ENCODE data around the gene IMPG2.
"Not testable (repeated sequence)": the region's sequence is repeated elsewhere in the genome, so short reads cannot be mapped to it uniquely, and the experiment has no call there.

IMPG2 gene

DNA sequence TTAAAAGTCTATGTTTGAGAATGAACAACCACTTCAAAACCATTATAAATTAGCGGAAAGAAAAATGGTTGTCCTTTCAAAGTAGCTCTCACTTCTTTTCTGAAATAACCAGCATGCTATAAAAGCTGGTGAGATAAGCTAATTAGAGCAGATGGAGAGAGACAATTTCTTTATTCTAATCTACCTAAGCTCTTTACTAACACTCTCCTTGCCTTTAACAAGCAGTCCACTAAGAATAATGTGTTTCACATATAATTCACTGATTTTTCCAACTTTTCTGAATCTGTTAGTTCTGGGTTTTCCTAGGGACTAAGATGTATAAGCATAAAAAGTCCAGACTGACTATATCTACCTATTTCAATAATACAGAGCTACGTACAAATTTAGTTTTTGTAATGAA is at the start of gene IMPG2:
IMPG2 (minus strand) TSS at position 101 of the 400 bp plus-strand sequence. CDS start 203 bp downstream, outside the sequence.
- DNase-seq: no peak

- no peak for DNase-seq
Observed at GRCh38 chr3:101362406-101362805, 42.0 kb upstream of the IMPG2 start.

GRCh38 chr3:101351829-101352228 is 31.5 kb upstream of the IMPG2 start:
- no peak for DNase-seq

- no peak for DNase-seq
Observed at GRCh38 chr3:101340591-101340990, 20.2 kb upstream of the IMPG2 start.

- DNase-seq: no peak
Observed at GRCh38 chr3:101333883-101334282, 13.5 kb upstream of the IMPG2 start.

- no peak for DNase-seq
Observed at GRCh38 chr3:101329016-101329673, 8.8 kb upstream of the IMPG2 start.

GRCh38 chr3:101325393-101326134 is 5.2 kb upstream of the IMPG2 start:
- no peak for DNase-seq

- DNase-seq: no peak
Observed at GRCh38 chr3:101319531-101319930, 844 bp downstream of the IMPG2 start.

GRCh38 chr3:101312545-101312944 is 7.8 kb downstream of the IMPG2 start:
- no peak for DNase-seq

DNA sequence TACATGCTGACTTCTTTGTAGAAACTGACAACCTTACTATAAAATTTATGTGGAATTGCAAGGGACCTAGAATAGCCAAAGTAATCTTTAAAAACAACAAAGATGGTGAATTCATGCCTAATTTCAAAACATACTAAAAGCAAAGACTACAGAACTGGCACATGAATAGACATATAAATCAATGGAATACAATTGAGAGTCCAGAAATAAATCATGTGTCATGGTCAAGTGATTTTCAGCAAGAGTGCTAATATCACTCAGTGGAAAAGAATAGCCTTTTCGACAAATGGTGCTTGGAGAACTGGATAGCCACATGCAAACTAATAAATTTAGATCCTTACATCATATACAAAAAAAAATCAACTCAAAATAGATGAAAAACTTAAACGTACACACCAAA is 8.7 kb downstream of the IMPG2 start:
- no peak for DNase-seq

DNA sequence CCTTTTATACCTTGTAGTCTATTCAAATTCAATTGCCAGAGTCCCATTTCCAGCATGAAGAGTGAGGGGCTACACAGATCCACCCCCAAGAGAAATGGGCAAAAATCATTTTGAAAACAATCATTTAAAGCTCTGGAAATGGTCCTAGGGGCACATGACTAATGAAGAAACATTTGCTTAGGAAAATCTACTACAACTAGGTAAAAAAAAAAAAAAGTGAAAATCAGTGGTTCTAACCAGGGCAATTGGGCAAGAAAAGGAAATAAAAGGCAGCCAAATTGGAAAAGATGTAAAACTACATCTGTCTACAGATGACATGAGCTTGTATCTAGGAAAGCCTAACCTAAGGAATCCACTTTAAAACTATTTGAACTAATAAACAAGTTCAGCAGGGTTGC is 9.4 kb downstream of the IMPG2 start:
- no peak for DNase-seq

DNA sequence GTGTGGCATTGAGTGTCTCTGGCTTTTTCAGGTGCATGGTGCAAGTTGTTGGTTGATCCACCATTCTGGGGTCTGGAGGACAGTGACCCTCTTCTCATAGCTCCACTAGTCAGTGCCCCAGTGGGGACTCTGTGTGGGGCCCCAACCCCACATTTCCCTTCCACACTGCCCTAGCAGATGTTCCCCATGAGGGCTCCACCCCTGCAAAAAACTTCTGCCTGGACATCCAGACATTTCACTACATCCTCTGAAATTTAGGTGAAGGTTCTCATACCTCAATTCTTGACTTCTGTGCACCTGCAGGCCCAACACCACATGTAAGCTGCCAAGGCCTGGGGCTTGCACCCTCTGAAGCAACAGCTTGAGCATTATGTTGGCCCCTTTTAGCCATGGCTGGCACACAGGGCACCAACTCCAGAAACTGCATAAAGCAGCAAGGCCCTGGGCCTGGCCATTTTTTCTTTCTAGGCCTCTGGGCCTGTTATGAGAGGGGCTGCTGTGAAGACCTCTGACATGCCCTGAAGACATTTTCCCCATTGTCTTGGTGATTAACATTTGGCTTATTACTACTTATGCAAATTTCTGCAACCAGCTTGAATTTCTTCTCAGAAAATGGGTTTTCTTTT is 12.1 kb downstream of the IMPG2 start:
- not testable (repeated sequence) for DNase-seq

DNA sequence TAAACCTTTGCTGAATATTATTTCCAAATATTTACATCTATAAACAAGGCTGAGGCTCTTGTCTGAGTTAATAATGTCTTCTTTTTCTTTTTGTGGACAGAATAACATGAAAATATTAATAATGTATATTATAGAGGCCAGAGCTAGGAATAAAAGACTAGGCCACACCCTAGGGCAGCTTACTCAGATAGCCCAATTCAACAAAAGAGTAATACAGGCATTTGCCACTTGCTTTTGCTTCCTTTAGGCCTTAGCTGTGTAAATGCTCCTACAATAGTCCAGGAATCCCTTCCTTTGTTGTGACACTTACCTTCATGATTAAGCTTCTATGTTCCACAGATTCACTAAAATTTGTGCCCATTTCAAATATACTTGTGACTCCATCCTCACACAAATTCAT is 16.5 kb downstream of the IMPG2 start:
- no peak for DNase-seq

- DNase-seq: no peak
Observed at GRCh38 chr3:101303089-101303731, 17.2 kb downstream of the IMPG2 start.

- no peak for DNase-seq
Observed at GRCh38 chr3:101300073-101300472, 20.3 kb downstream of the IMPG2 start.

DNA sequence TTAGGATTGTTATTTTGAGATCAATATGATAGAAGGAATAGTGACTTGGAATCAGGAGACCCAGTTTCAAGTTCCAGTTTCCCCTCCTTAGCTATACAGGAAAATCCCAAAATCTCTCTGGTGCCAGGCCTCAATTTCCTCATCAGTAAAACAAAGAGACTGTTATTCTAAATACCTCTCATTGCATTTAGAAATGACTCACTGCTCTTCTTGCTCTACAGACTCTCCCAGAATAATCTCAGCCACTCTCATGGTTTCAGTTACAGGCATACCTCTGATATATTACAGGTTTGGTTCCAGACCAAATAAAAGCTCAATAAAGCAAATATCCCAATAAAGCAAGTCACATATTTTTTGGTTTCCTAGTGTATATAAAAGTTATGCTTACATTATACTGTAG is 28.3 kb downstream of the IMPG2 start:
- no peak for DNase-seq

GRCh38 chr3:101288294-101288693 is 32.1 kb downstream of the IMPG2 start:
- no peak for DNase-seq

DNA sequence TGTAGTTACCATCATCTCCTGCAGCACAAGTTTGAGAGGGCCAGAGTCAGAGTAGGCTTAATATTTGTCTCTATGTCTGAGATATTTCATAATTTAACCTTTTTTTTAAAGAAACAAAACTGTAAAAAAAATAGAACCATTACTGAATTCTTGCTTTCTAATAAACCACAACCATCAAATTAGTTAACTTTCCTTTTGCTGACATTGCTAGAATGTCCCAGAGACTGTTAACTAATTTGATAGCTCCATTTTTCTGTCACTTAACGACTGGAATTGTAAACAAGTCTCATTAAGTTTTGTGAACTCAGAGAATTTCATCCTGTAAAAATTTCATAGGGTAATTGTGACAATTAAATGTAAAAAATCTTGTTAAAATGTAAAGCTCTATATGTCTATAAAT is 35.6 kb downstream of the IMPG2 start:
- DNase-seq: no peak

- no peak for DNase-seq
Observed at GRCh38 chr3:101281521-101282030, 38.8 kb downstream of the IMPG2 start.

DNA sequence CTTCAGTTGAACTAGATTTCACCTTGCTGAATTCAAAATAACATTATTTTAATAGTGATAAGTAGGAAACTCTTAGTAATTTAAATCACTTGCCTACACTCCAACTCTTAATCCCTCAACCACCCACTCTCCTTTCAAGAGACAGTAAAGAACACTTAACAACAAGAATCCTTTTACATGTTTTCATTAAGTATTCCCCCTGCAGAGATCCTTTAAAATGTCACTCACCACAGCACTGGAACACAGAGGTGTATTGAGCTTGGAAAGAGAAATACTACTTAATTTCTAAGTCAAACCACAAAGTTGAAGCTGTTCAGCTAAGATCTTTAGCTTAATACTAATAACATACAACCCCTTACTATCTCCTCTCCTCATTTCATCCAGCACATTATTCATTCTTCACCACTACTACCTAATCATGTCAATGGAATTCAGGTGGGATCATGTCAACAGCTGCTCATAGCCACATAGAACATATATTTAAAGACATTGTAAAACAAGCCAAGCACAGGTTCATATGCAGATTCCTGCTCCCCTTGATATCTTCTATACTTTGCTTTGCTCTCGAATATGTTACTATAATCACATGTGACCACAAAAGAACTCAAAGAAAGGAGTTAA is 40.5 kb downstream of the IMPG2 start:
- DNase-seq: no peak

- no peak for DNase-seq
Observed at GRCh38 chr3:101279162-101279561, 41.2 kb downstream of the IMPG2 start.

DNA sequence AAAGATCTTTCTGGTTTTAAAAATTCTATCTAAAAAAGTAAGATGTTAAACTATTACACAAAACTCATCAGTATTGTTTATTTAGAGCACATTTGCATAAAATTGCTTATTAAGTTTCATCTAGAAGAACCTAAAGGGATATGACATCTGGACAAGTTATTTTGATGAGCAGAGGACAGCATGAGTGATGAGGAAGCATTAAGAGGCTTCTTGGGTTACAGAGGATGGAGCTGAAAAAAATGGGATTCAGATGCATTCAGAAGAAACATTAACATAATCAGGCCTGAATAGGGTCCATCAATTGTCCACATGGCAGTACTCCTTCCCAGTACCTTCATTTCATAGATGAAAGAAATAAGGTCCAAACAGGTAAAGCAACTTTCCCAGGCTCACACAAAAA is 41.6 kb downstream of the IMPG2 start:
- no peak for DNase-seq

- DNase-seq: no peak
Observed at GRCh38 chr3:101273608-101274007, 46.8 kb downstream of the IMPG2 start.

Measured in GDM1 (cell line).